ENCODE measurements around the gene ATXN10. TPM values are rescaled to one million over a fixed set of nuclear protein-coding genes. Genes with fewer than 3 reads are reported as not detected.
A peak's percentile ranks its signal among the peaks of the same experiment; 100 is the strongest.

ATXN10 gene
- total RNA-seq, 2 experiments from 2014 or later = 75.9 to 81.0 TPM

DNA sequence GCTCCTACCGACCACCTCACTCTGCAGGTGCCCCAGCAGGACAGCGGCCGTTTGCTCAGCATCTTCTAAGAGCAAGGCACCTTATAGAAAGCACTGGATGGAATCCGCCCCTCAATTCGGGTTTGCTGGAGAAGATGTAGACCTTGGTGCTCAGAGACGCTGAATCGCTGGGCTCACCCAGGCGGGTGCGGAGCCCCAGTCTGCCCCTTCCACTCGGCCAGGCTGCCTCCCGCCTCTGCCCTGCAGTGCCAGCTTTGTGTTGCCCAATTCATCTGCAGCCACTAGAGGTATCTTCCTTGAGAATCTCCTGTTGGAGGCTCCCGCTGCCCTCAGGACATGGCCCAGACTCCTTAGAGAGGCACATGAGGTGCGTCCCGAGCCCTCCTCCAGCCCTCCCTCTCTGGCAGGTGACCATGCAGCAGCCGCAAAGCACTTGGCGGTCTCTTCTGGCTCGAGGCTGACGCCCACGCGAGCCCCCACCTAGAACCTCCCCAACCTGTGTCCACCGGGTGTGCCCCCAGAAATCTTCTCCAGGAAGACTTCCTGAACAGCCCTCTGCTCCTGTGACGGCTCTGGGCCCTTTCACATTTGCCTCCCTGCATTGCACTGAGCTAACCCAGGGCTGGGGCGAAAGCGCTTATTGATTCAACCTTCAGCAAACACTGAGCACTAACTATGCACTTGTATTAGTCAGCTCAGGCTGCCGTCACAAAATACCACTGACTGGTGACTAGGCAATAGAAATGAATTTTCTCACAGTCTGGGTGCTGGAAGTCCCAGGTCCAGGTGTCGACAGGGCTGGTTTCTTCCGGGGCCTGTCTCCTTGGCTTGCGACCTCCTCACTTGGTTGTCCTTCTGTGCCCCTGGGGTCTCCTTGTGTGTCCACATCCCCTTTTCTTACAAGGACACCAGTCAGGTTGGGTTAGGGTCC lies 187.9 kb downstream of the ATXN10 start:
- H3K9me3 Mint-ChIP-seq = no peaks in the 10 kb centered on the region
- H3K27me3 Mint-ChIP-seq = peaks cover 19% of the 10 kb centered on the region
- POLR2A ChIA-PET = no interaction called here
- peaks cover 4% of the 10 kb centered on the region for H3K4me1 Mint-ChIP-seq
- ATAC-seq (ENCODE audit: low read depth) (no peak), DNase-seq (no peak)
- H3K4me3 Mint-ChIP-seq = no peak overlapping the region
- H3K27ac Mint-ChIP-seq = no peak overlapping the region
- H3K36me3 Mint-ChIP-seq = peaks cover 2% of the 10 kb centered on the region

DNA sequence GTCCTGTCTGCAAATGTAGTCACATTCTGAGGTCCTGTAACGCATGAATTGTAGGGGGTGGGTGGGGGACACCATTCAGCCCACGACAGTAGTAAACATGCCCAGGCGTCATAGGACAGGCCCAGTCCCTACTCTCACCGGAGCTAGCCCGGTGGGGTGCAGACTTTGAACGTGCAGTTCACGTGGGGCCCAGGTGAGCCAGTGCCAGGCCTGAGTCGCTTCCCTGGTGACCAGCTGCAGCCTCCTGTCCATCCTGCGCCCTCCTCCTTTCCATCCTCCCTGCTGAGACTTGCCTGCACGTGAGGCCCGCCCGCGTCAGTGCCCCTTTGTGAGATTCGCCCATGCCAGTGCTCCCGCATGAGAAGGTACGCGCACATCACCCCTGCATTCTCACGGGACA lies 188.6 kb downstream of the ATXN10 start:
- Mint-ChIP-seq H3K27ac (no peak overlapping the region), H3K4me3 (no peak overlapping the region), H3K9me3 (no peaks in the 10 kb centered on the region), H3K27me3 (peaks cover 26% of the 10 kb centered on the region), H3K4me1 (peaks cover 5% of the 10 kb centered on the region), H3K36me3 (peaks cover 2% of the 10 kb centered on the region)
- no peak for ATAC-seq (ENCODE audit: low read depth)
- DNase-seq = no peak
- POLR2A ChIA-PET = no interaction called here

DNA sequence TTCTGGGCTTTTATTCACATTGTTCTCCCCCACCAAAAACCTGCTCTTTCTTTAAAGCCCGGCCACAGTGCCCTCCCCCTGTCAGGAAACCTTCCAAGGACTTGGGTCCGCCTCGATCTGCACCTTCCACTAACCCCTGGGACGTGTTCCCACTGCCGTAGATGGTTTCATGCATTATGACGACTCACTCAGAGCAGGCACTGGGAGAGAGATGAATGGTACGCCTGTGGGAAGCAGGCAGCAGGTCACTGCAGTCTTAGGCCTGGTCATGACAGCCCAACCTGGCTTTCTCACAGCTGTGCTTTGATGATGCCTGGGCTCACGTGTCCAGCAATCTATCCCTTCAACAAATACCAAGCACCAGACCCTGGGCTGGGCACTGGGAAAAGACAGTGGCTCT lies 189.6 kb downstream of the ATXN10 start:
- Mint-ChIP-seq H3K27me3 (peaks cover 34% of the 10 kb centered on the region), H3K9me3 (no peaks in the 10 kb centered on the region), H3K4me1 (peaks cover 5% of the 10 kb centered on the region), H3K36me3 (peaks cover 2% of the 10 kb centered on the region), H3K27ac (no peak overlapping the region), H3K4me3 (no peak overlapping the region)
- ATAC-seq (ENCODE audit: low read depth) (no peak), DNase-seq (no peak)
- POLR2A ChIA-PET = interaction anchor here (0.6 kb wide), 1 partner anchor 1273 kb away, joined by 3 read pairs; no protein-coding TSS in a partner anchor

DNA sequence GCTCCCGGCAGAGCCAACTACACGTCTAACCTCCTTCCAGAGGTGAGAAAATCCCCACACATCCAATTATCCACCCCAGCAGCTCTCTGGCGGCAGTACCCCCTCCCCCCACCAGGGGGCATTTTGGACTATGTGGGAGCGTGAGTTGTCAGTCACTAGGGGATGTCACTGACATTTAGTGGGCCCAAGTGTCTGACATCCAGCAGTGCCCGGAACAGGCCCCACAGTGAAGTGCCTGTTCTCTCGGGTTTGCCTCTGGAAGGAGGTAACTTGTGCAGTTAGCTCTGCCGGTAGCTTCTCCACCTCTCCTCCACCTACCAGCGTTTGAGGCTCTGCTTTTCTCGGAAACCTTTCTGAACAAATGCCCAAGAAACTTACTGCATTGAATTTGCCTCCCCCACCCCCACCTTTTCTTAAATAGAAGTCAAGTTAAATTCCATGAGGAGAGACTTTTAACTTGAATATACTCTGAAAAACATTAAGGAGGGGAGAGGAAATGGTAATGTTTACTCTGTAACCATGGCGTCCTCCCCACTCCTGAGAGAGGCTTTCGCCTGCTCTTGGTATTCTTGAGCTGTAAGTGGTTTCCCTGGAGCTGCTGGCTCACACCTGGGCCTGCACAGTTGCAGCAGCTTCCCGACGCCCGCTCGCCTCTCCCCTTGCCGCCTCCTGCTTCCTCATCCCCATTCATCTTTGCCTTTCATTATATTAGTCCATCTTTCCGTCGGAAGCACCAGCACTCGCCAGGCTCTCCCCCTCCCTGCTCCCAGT lies 192.5 kb downstream of the ATXN10 start:
- ATAC-seq (ENCODE audit: low read depth) = peak; percentile 76
- H3K4me1 Mint-ChIP-seq = peaks cover 5% of the 10 kb centered on the region
- no peak overlapping the region for H3K27ac Mint-ChIP-seq
- H3K36me3 Mint-ChIP-seq = no peaks in the 10 kb centered on the region
- POLR2A ChIA-PET = no interaction called here
- peaks cover 49% of the 10 kb centered on the region for H3K27me3 Mint-ChIP-seq
- H3K4me3 Mint-ChIP-seq = no peak overlapping the region
- peak; percentile 82 for DNase-seq
- no peaks in the 10 kb centered on the region for H3K9me3 Mint-ChIP-seq

DNA sequence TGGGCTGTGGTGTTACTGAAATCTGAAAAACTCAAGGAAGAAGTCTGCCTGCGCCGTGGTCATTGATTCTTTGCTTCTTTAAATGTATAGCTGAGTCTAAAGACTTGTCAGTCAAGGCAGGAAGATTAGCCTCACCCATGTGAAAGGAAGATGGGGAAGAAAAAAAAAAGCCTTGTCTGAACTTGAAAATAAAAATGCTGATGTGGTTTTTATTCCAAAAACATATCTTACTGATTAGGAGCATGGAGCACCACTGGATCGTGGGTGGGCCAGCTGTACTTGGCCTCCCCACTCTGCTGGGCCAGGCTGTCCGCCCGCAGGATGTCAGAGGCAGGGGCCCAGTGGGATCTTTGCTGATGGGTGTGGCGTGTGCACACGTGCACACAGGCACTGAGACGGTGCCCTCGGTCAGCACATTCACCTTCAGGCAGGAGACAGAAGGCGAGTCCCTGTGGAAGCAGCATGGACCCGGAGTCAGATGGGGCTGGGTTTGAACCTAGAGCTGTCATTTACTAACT lies 193.4 kb downstream of the ATXN10 start:
- no peak for DNase-seq
- no peak for ATAC-seq (ENCODE audit: low read depth)
- POLR2A ChIA-PET = no interaction called here
- Mint-ChIP-seq H3K36me3 (no peaks in the 10 kb centered on the region), H3K9me3 (no peaks in the 10 kb centered on the region), H3K4me1 (peaks cover 5% of the 10 kb centered on the region), H3K4me3 (no peak overlapping the region), H3K27me3 (peaks cover 54% of the 10 kb centered on the region), H3K27ac (no peak overlapping the region)

DNA sequence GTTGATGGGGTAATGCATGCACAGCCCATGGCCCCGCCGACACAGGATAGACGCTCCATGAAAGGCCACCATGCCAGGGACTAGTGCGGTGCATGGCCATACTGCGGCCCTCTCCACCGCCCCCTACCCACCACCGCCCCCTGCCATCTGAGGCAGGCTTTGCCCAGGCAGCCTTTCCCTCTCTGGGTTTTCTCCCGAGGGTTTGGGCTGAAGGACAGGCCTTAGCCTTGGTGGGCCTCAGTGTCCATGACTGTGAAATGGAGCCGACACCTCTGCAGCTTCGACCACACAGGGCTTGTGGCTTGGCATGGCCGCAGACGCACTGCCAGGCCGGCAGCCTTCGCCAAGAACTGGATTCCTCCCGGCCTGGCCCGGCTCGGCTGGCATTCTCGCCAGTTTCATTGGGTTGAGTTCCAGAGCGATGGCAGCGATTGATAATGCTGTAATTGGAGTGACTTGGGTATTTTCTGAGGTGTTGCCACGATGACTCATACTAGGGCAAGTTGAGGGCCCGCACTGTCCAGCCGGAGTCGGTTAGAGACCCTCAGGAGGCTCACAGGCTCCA lies 194.0 kb downstream of the ATXN10 start:
- H3K4me1 Mint-ChIP-seq = peaks cover 5% of the 10 kb centered on the region
- ATAC-seq (ENCODE audit: low read depth) (no peak), DNase-seq (no peak)
- POLR2A ChIA-PET = no interaction called here
- H3K27ac Mint-ChIP-seq = no peak overlapping the region
- no peaks in the 10 kb centered on the region for H3K9me3 Mint-ChIP-seq
- peaks cover 59% of the 10 kb centered on the region for H3K27me3 Mint-ChIP-seq
- no peak overlapping the region for H3K4me3 Mint-ChIP-seq
- no peaks in the 10 kb centered on the region for H3K36me3 Mint-ChIP-seq

DNA sequence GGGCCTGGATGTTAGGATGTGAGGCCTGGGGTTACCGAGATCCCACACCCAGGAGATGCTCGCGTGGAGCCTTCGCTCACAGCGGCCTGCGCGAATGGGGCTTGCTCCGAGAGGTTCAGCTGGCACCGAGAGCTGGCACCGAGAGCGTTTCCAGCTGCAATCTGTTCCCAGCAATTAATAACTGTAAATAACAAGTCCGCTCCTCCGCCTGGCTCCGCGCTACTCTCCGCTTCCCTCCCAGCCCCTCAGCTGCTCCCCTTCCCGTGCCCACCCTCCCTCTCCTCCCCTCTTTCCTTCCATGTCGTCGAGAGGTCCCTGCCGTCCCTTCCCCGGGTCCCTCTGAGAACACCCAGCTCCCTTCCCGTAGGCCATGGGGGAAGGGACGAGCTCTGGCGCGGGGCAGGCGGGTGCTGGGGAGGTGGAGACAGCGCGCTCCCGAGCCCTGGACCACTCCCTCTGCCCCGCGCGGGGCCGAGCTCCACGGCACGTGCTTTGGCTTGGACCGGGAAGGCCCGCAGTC lies 194.6 kb downstream of the ATXN10 start:
- H3K27me3 Mint-ChIP-seq = peaks cover 61% of the 10 kb centered on the region
- peaks cover 5% of the 10 kb centered on the region for H3K4me1 Mint-ChIP-seq
- ATAC-seq (ENCODE audit: low read depth) = no peak
- no peak overlapping the region for H3K4me3 Mint-ChIP-seq
- POLR2A ChIA-PET = no interaction called here
- DNase-seq = no peak
- H3K9me3 Mint-ChIP-seq = no peaks in the 10 kb centered on the region
- no peaks in the 10 kb centered on the region for H3K36me3 Mint-ChIP-seq
- no peak overlapping the region for H3K27ac Mint-ChIP-seq

DNA sequence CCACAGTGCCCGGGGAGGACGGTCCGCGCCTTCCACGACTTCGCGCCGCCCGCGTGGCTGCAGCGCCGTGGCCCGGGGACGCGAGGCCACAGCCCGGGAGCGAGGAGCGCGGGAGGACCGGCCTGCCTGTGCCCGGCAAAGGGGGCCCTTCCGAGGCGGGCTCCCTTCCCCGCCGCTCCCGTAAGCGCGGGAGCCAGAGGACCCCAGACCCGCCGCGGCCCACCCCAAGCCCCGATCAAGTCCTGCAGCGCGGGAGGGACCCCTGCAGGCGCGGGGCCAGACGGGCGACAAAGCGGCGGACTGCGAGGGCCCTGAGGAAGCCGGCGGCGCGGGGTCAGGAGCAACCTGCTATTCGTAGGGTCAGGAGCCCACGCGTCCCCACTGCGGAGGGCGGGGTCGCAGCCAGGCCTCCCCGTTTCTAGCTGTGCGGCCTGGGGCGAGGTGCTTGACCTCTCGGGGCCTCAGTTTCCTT lies 195.0 kb downstream of the ATXN10 start:
- H3K9me3 Mint-ChIP-seq = no peaks in the 10 kb centered on the region
- no peaks in the 10 kb centered on the region for H3K36me3 Mint-ChIP-seq
- DNase-seq (no peak), ATAC-seq (ENCODE audit: low read depth) (no peak)
- peaks cover 5% of the 10 kb centered on the region for H3K4me1 Mint-ChIP-seq
- H3K4me3 Mint-ChIP-seq = no peak overlapping the region
- peaks cover 61% of the 10 kb centered on the region for H3K27me3 Mint-ChIP-seq
- POLR2A ChIA-PET = no interaction called here
- H3K27ac Mint-ChIP-seq = no peak overlapping the region

DNA sequence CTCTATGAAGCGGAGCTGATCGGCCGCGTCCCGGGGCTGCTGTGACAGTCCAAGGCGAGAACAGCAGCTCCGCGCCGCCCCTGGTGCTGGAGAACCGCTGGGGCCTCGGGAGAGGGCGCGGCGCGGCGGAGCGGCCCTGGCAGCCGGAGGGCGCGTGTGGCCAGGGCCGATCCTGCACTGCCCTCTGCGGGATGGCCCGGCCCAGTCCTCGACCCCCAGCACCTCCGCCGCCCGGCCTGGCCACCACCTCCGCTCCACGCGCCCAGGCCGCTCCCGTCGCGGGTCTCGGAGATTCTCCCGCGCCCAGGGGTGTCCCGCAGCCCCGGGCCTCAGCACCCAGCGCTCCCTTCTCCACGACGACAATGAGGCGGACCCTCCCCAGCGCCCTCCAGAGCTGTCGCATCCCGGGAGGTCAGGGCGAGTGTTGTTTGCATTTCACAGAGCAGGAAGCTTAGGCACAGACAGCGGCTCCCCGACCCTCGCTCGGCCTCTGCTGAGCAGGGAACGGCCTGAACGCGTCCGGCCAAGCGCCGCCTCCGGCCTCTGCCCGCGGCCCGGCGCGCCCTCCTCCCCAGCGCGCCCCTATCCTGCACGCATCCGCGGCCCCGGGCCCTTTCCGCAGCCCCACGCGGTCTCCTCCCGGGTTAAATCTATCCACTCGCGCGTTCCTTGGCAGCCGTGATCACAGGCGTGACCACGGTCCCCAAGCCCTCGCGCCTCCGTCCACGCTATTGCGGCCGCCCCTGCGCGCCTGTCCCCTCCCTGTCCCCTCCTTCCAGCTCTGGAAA lies 195.7 kb downstream of the ATXN10 start:
- DNase-seq = no peak

DNA sequence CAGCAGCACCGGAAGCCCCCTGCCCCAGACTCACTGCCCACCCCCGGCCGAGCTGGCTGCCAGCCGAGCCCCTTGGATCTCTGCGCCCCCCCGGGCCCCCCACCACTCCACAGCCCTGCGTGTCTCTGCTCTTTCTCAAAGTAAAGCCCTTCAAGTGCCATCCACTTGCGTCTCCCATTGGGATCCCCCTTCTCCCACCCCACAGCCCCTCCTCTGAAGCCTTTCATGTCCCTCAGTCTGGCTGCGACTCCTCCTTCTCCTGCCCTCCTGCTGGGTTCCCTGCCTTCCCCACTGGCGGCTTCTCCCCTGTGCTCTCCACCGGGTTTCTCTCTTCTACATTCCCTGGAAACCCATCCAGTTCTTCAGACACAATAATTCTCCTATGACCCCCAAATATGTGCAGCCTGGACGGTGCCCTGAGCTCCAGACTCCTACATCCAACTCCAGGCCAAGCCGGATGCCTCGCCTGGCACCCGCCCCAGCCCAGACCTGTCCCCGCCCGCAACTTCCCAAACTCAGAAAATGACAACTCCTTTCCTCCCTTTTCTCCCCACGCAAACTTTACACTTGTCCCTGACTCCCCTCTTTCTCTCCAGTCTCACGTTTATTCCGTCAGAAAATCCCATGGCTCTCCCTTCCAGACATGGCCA lies 196.4 kb downstream of the ATXN10 start:
- Mint-ChIP-seq H3K36me3 (no peaks in the 10 kb centered on the region), H3K9me3 (no peaks in the 10 kb centered on the region), H3K4me1 (peaks cover 5% of the 10 kb centered on the region), H3K27me3 (peaks cover 60% of the 10 kb centered on the region), H3K27ac (no peak overlapping the region), H3K4me3 (no peak overlapping the region)
- ATAC-seq (ENCODE audit: low read depth) (no peak), DNase-seq (no peak)
- POLR2A ChIA-PET = no interaction called here

More for the DNA sequence above, 195.7 kb downstream of the ATXN10 start:
- no peak overlapping the region for H3K4me3 Mint-ChIP-seq
- no peaks in the 10 kb centered on the region for H3K36me3 Mint-ChIP-seq
- no peak overlapping the region for H3K27ac Mint-ChIP-seq
- peaks cover 5% of the 10 kb centered on the region for H3K4me1 Mint-ChIP-seq
- peaks cover 57% of the 10 kb centered on the region for H3K27me3 Mint-ChIP-seq
- POLR2A ChIA-PET = no interaction called here
- ATAC-seq (ENCODE audit: low read depth) = no peak
- H3K9me3 Mint-ChIP-seq = no peaks in the 10 kb centered on the region

DNA sequence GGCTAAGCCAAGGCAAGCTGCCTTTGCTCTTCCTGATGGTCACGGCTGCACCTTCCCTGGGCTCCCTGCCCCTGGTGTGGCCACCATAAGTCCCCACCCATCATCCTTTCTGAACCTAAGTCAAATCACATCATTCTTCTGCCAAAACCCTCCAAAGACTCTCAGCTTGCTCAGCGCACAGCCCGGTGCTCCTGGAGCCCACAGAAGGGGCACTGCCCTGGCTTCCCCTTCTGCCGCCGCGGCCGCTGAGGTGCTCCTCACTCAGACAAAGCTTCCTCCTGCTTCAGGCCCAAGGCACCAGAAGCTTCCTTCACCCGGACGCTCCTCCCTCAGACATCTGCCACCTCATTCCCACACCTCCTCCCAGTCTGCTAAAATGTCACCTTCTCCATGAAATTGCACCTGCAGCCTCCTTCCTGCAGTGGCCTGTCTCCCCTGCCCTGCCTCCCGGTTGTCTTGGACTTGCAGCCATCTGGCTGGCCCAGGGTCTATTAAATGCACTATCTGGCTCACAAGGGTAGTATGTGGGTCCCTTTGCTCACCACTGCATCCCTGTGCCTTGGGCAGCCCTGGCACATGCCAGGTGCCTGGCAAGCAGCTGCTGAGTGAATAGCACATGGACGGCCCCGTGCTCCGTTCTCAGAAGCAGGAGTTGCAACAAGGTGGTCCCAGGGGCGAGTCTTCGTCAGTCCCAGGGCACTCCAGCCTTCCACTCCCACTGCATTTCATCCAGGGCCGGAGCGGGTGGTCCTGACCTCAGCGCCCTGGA lies 197.1 kb downstream of the ATXN10 start:
- no peak for DNase-seq
- peaks cover 56% of the 10 kb centered on the region for H3K27me3 Mint-ChIP-seq
- POLR2A ChIA-PET = no interaction called here
- H3K9me3 Mint-ChIP-seq = no peaks in the 10 kb centered on the region
- no peak overlapping the region for H3K4me3 Mint-ChIP-seq
- peaks cover 5% of the 10 kb centered on the region for H3K4me1 Mint-ChIP-seq
- H3K36me3 Mint-ChIP-seq = no peaks in the 10 kb centered on the region
- ATAC-seq (ENCODE audit: low read depth) = no peak
- H3K27ac Mint-ChIP-seq = no peak overlapping the region

DNA sequence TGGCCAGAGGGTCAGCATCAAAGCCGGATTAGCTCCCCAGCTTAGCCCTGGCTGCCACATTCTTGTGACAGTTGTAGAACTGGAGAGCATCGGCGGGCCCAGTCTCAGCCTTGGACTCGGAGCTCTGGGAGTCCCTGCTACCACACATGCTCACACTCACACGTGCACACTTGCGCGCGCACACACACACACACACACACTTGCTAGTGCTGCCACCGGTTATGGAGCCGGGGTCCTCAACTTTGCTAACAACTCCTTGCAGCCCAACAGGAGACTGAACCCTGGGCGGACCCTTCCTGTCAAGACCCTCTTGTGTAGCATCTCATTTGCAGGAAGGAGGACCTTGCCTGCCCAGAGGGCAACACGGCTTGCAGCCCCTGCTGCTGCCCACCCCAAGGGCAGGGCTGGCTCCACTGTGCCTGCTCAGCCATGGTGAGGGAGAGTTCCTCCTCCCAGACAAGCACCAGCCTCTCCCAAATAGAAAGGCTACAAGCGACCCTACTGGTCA lies 197.8 kb downstream of the ATXN10 start:
- POLR2A ChIA-PET = no interaction called here
- no peaks in the 10 kb centered on the region for H3K36me3 Mint-ChIP-seq
- peaks cover 2% of the 10 kb centered on the region for H3K4me1 Mint-ChIP-seq
- H3K27ac Mint-ChIP-seq = no peak overlapping the region
- H3K27me3 Mint-ChIP-seq = peaks cover 55% of the 10 kb centered on the region
- H3K4me3 Mint-ChIP-seq = no peak overlapping the region
- ATAC-seq (ENCODE audit: low read depth) = no peak
- no peaks in the 10 kb centered on the region for H3K9me3 Mint-ChIP-seq
- DNase-seq = no peak
